Muscle layer of duodenum (tissue), 2 donors: Measurements from ENCODE around the gene VGLL1.

Experiments
- H3K27ac ChIP-seq: one replicate; pipeline ENCODE4 v1.7.0; 2013; ENCODE audit warnings: mild to moderate bottlenecking, low read length
- H3K27me3 ChIP-seq: one replicate; pipeline ENCODE4 v1.7.0; 2013; ENCODE audit warnings: low read depth, mild to moderate bottlenecking, control low read depth, low read length
- H3K36me3 ChIP-seq, 2 donors: one replicate each; pipeline ENCODE4 v1.7.0; 2013; ENCODE audit warnings: low read length in 2 of 2, control low read depth in 1 of 2, mild to moderate bottlenecking in 1 of 2; ENCODE audit not compliant: insufficient read depth in 2 of 2, control insufficient read depth in 1 of 2
- H3K4me1 ChIP-seq, 2 donors: one replicate each; pipeline ENCODE4 v1.7.0; 2013; ENCODE audit warnings: low read length in 2 of 2, mild to moderate bottlenecking in 2 of 2, control low read depth in 1 of 2, moderate library complexity in 1 of 2; ENCODE audit not compliant: insufficient read depth in 2 of 2, control insufficient read depth in 1 of 2
- H3K4me3 ChIP-seq, 2 donors: one replicate each; pipeline ENCODE4 v1.7.0; 2013; ENCODE audit warnings: low read length in 2 of 2, low read depth in 1 of 2, mild to moderate bottlenecking in 1 of 2
- H3K9me3 ChIP-seq, 2 donors: one replicate each; pipeline ENCODE4 v1.7.0; 2013; ENCODE audit warnings: low read length in 2 of 2, control low read depth in 1 of 2, mild to moderate bottlenecking in 1 of 2; ENCODE audit not compliant: control insufficient read depth in 1 of 2
- donor health status: healthy.

The VGLL1 gene

DNA sequence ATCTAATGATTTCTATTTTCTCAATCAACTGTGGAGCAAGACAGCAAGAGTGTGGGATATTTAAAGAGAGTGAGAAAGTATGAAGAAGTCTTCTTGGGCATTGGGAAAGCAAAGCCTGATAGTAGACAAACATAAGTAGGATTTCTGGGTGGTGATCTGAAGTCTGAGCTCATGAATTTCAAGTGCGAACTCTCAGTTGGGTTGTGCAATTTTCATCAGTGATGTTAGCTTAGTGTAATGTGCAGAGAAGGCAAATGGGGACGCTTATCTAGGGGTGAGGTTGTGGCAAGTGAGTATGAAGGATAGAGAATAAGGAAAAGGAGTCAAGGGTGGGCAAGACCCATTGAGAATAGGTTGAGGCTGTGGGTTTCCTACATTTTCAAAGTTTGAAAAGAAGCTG, 23.7 kb downstream of the VGLL1 start:
- no peaks in the 10 kb centered on the region for H3K9me3 ChIP-seq
- no peak overlapping the region for H3K27ac ChIP-seq
- H3K4me1 ChIP-seq, result no peaks in the 10 kb centered on the region
- H3K4me3 ChIP-seq, result no peak overlapping the region
- H3K27me3 ChIP-seq, result no peaks in the 10 kb centered on the region
- H3K36me3 ChIP-seq, result no peaks in the 10 kb centered on the region

DNA sequence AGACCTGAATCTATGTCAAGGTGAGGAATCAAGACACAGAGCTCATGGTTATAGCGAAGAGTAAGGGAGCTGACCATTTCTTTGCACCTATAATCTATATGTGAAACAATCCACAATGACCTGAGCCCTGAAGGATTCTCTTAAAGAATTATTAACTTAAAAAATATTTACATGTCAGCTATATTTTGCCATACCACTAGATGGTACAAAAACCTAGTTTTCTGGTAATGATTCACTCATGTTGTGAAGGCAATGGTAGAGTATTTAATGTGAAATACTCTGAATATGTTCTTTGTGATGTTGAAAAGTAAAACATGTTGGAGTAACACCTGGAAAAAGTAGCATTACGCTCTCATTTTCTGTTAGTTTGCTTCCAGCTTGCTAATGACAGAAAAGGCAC, 40.0 kb downstream of the VGLL1 start:
- no peak overlapping the region for H3K27ac ChIP-seq
- no peaks in the 10 kb centered on the region for H3K36me3 ChIP-seq
- H3K4me3 ChIP-seq, result no peak overlapping the region
- no peaks in the 10 kb centered on the region for H3K4me1 ChIP-seq
- H3K27me3 ChIP-seq, result no peaks in the 10 kb centered on the region
- H3K9me3 ChIP-seq, result no peaks in the 10 kb centered on the region

DNA sequence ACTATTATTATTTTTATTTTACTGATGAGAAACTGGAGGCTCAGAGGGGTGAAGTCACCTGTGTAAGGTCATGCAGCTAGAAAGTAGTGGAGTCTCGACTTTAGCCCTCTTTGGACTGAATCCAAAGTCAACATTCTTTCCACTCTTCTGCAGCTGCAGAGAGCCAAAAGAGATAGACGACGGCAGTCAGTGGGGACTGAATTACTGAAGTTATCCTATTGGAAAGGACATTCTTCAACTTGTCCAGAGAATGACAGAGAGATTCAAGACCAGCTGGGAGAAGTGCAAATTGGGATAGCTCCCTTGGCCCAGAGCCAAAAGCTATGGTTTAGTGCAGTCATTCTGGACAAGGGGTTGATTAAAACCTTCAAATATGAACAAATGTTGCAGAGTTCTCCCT, 42.5 kb downstream of the VGLL1 start:
- H3K36me3 ChIP-seq, result no peaks in the 10 kb centered on the region
- H3K27me3 ChIP-seq, result no peaks in the 10 kb centered on the region
- H3K27ac ChIP-seq, result no peak overlapping the region

DNA sequence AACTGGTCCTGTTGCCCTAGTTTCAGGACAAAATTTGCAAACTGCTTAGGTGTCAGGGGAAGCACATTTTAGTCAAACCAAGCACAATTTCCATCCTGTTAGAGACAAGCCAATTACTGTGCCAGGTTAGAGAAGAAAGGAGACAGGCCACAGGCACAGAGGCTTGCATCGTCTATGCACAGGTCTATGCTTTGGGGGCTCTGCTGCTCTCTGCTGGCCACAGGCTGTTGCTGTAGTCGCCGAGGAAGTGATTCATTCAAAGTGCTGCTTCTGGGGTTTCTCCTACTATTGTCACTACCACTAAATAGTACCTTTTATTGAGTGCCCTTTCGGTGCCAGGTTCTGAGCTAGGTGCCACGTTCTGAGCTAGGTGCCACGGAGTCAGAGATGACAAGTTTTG, 45.5 kb downstream of the VGLL1 start:
- Histone ChIP-seq H3K4me1 (no peaks in the 10 kb centered on the region), H3K4me3 (no peak overlapping the region), H3K27me3 (no peaks in the 10 kb centered on the region), H3K36me3 (no peaks in the 10 kb centered on the region), H3K9me3 (no peaks in the 10 kb centered on the region), H3K27ac (no peak overlapping the region)

More for the DNA sequence above, 42.5 kb downstream of the VGLL1 start:
- no peak overlapping the region for H3K4me3 ChIP-seq
- no peaks in the 10 kb centered on the region for H3K9me3 ChIP-seq
- no peaks in the 10 kb centered on the region for H3K4me1 ChIP-seq

DNA sequence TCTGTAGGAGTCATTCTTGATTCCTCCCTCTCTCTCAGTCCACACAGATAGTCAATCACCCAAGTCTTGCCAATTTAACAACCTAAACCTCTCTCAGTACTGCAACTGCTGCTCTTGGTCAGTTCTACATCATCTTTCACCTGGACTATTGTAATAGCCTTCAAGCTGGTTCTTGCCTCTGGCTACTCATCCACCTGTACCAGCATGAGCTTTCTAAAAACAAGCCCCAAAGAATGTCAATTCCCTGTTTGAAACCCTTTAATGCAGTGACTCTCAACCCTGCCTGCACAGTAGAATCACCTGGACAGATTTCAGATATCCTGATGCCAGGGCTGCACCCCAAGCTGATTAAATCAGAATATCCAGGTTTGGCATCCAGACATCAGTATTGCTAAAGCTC, 48.3 kb downstream of the VGLL1 start:
- H3K4me1 ChIP-seq, result no peaks in the 10 kb centered on the region
- H3K27me3 ChIP-seq, result no peaks in the 10 kb centered on the region
- no peaks in the 10 kb centered on the region for H3K9me3 ChIP-seq
- H3K36me3 ChIP-seq, result no peaks in the 10 kb centered on the region
- H3K27ac ChIP-seq, result no peak overlapping the region
- no peak overlapping the region for H3K4me3 ChIP-seq

DNA sequence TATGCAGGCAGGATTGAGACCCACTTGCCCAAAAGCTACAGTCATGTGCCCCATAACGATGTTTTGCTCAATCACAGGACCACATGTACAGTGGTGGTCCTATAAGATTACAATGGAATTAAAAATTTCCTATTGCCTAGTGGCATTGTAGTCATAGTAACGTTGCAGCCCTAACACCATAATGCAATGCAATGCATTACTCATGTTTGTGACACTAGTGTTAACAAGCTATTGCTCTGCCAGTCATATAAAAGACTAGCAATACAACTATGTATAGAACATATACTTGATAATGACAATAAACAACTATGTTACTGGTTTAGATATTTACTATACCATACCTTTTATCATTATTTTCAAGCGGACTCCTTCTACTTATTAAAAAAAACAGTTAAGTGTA, 50.6 kb downstream of the VGLL1 start:
- Histone ChIP-seq H3K4me3 (no peak overlapping the region), H3K36me3 (no peaks in the 10 kb centered on the region), H3K27me3 (no peaks in the 10 kb centered on the region), H3K4me1 (no peaks in the 10 kb centered on the region), H3K27ac (no peak overlapping the region), H3K9me3 (no peaks in the 10 kb centered on the region)

DNA sequence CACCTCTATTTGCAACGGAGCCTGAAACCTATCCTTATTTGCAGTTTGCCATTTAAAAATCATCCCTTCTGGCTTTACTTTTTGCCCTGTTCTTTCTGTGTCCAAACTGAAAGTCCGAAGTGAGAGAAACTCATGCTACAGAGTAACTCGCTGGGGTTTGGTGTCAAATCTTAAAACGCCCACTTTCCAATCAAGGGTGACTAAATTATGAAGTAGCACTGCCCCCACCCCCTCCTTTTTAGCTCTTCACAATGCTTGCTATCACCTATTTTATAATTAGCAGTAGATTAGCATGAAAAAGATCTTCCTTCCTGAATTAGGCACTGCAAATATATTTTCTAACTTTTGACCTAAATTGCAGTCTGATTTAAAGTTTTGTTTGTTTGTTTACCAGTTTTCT, 52.5 kb downstream of the VGLL1 start:
- no peaks in the 10 kb centered on the region for H3K36me3 ChIP-seq
- no peak overlapping the region for H3K27ac ChIP-seq
- no peak overlapping the region for H3K4me3 ChIP-seq
- no peaks in the 10 kb centered on the region for H3K4me1 ChIP-seq
- H3K9me3 ChIP-seq, result no peaks in the 10 kb centered on the region
- no peaks in the 10 kb centered on the region for H3K27me3 ChIP-seq

DNA sequence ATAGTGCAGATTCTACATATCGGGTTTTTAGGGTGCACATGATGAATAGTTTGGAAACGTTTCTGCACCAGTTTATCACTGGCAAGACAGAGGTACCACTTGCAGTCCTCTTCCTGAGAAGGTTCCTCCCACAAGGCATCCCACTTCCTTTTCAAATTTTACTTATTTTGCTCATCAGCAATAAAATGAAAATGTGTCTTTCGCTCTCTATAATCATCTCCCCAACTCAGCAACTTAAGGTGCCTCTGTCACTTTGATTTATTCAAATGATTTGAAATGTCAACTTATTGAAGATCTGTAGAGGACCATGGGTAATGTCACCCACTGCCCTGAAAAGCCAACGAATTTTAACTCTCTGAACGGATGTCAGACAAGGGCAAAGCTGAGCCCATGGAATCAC, 53.2 kb downstream of the VGLL1 start:
- Histone ChIP-seq H3K4me3 (no peak overlapping the region), H3K27ac (no peak overlapping the region), H3K4me1 (no peaks in the 10 kb centered on the region), H3K36me3 (no peaks in the 10 kb centered on the region), H3K27me3 (no peaks in the 10 kb centered on the region), H3K9me3 (no peaks in the 10 kb centered on the region)

DNA sequence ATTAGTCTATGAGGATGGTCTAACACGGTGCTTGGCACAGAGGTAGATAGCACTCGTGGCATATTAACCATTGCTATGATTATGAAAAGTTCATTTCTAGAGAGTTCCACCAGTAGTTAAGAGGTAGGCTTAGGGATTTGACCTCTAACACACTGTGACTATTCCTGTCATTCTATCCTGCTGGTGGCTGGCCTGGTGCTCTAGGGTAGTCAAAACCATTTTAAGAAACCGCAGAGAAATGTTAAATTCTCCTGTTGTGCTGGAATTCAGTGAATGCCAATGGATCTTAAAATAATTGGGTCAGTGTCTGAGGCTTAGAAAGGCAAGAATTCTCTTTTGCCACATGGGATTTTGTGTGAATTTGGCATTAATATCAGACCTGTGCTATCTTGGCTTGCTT, 53.9 kb downstream of the VGLL1 start:
- Histone ChIP-seq H3K9me3 (no peaks in the 10 kb centered on the region), H3K27ac (no peak overlapping the region), H3K4me3 (no peak overlapping the region), H3K4me1 (no peaks in the 10 kb centered on the region), H3K36me3 (no peaks in the 10 kb centered on the region), H3K27me3 (no peaks in the 10 kb centered on the region)

DNA sequence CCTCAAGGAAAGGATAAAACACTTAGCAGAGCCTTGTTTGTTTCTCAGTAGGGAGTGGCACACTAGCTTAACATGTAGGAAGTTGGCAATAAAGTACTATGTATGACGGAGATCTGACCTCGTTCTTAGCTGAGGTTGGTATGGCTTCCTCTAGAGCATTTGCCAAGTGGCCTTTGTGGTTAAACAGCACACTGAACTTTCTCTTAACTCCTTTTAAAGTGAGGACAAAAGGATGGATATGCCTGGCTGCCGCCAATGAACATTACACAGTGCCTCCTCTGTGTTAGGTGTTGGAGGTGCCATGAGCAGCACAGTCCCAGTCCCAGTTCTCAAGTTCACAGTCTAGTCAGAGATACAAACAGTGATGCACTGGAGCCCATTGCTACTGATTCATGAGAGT, 54.4 kb downstream of the VGLL1 start:
- H3K4me3 ChIP-seq, result no peak overlapping the region
- no peaks in the 10 kb centered on the region for H3K36me3 ChIP-seq
- no peaks in the 10 kb centered on the region for H3K9me3 ChIP-seq
- no peak overlapping the region for H3K27ac ChIP-seq
- no peaks in the 10 kb centered on the region for H3K27me3 ChIP-seq
- no peaks in the 10 kb centered on the region for H3K4me1 ChIP-seq

DNA sequence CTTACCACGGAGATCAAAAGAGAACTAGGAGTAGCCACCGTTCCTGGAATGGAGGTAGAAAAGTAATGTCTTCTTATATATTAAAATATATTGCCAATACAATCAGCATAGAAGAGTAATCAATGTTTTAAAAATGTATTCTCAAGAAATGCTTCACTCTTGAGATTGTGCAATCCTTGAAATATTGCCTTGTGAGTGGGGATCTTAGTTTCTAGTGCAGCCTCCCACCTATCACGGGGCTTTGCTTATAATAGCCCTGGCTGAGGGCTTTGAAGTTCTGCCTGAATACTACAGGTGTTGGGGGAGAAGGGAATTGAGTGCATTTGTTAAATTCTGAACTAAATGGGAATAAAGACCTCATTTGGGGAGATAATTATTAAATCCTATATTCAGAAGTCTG, 55.5 kb downstream of the VGLL1 start:
- Histone ChIP-seq H3K27ac (no peak overlapping the region), H3K9me3 (no peaks in the 10 kb centered on the region), H3K4me1 (no peaks in the 10 kb centered on the region), H3K4me3 (no peak overlapping the region), H3K27me3 (no peaks in the 10 kb centered on the region), H3K36me3 (no peaks in the 10 kb centered on the region)

DNA sequence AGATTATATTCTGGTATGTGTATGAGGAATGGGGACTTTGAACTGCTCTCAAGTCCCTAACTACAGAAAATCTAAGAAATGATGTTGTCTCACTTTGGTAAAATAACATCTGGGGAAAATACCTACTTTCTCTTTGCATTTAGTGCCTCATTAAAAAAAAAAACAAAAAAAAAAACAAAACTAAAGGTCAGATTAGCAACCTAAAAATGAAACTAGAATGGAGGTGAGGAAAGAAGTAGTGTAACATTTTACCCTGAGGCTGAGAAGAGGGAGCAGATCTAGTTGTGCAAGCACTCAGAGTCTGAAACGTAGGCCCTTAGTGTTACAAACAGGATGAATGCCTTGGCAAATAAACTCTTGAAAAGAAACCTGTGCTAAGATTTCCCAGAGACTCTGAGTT, 56.0 kb downstream of the VGLL1 start:
- Histone ChIP-seq H3K4me1 (no peaks in the 10 kb centered on the region), H3K4me3 (no peak overlapping the region), H3K9me3 (no peaks in the 10 kb centered on the region), H3K36me3 (no peaks in the 10 kb centered on the region), H3K27me3 (no peaks in the 10 kb centered on the region), H3K27ac (no peak overlapping the region)
